ENCODE data around the gene PCGF3.

Gene PCGF3

DNA sequence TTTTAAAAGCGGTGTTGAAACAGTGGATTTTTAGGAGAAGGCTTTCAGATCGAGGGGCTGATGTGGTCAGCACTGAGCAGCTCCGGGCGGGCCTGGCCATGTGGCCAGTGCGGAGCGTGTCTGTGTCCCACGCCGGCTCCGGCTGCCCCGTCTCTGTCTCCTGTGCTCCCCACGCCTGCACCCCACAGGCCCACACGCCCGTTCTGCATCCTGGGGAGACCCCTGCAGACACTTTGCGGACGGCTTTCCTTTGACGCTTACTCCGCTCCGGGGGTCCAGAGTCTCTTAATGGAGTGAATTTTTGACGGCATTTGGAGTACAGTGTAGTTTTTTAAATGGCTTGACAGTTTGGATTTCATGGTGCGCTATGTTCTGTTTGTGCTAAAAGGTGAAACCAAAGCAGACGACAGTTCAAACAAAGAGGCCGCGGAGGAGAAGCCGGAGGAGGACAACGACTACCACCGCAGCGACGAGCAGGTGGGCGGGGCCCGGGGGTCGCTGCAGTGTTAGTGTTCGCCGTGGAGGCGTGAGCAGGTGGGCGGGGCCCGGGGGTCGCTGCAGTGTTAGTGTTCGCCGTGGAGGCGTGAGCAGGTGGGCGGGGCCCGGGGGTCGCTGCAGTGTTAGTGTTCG lies 38.7 kb downstream of the PCGF3 start:
- TF ChIP-seq SIN3A (IDR thresholded peaks at IDR 0.05; ENCODE audit: borderline replicate concordance, insufficient read depth, low read length) (no peak), REST (IDR thresholded peaks at IDR 0.05; ENCODE audit: insufficient read depth in 1 of 2, low read depth in 2 of 2, low read length in 2 of 2) (no peak), POLR2AphosphoS5 (IDR thresholded peaks at IDR 0.05; ENCODE audit: low read depth, low read length) (no peak), TAF1 (IDR thresholded peaks at IDR 0.05; ENCODE audit: borderline replicate concordance, insufficient read depth, low read length) (no peak), FOXP2 (optimal IDR thresholded peaks at IDR 0.05; ENCODE audit: borderline replicate concordance, extremely low read depth, extremely low read length, insufficient read depth) (no peak)

DNA sequence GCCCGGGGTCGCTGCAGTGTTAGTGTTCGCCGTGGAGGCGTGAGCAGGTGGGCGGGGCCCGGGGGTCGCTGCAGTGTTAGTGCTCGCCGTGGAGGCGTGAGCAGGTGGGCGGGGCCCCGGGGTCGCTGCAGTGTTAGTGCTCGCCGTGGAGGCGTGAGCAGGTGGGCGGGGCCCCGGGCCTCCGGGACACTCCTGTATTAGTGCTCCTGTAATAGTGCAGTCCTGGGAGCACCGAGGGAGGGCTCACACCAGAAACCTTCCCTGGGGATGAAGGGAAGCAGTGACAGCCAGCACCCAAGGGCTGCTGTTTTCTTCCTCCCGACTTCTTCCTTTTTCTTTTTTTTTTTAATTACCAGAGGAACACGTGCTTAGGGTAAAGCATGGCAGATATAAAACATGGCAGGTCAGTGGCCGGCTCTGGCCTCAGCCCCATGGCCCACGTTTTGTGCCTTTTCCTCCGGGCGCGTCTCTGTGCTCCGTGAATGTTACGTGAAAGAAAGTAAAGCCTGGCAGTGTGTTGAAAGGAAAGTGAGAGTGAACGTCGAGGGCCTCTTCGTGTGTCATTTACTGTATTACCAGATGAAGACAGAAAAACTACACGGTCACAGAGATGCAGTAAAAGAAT lies 42.0 kb downstream of the PCGF3 start:
- TF ChIP-seq SIN3A (IDR thresholded peaks at IDR 0.05; ENCODE audit: borderline replicate concordance, insufficient read depth, low read length) = no peak
- TF ChIP-seq POLR2AphosphoS5 (IDR thresholded peaks at IDR 0.05; ENCODE audit: low read depth, low read length) = no peak
- TF ChIP-seq TAF1 (IDR thresholded peaks at IDR 0.05; ENCODE audit: borderline replicate concordance, insufficient read depth, low read length) = no peak
- TF ChIP-seq FOXP2 (optimal IDR thresholded peaks at IDR 0.05; ENCODE audit: borderline replicate concordance, extremely low read depth, extremely low read length, insufficient read depth) = no peak
- no peak for TF ChIP-seq REST (IDR thresholded peaks at IDR 0.05; ENCODE audit: insufficient read depth in 1 of 2, low read depth in 2 of 2, low read length in 2 of 2)

DNA sequence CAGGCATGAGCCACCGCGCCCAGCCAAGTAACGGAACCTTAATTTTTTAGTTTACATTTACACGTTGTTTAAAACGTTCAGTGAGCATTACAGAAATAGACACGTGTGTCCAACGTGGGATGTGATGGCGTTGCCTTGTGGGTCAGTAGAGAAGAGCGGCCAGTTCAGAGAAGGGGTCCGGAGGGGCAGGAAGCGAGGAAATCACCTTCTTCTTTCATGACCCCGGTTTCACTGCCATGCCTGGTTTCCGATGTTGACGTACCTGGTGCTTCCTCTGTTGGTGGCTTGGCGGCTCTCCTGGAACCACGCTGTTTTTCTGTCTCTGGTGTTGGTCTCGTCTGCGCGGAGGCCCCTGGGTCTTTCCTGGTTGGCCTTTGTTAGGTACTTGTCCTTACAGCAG lies 42.8 kb downstream of the PCGF3 start:
- TF ChIP-seq POLR2AphosphoS5 (IDR thresholded peaks at IDR 0.05; ENCODE audit: low read depth, low read length) (no peak), FOXP2 (optimal IDR thresholded peaks at IDR 0.05; ENCODE audit: borderline replicate concordance, extremely low read depth, extremely low read length, insufficient read depth) (no peak), TAF1 (IDR thresholded peaks at IDR 0.05; ENCODE audit: borderline replicate concordance, insufficient read depth, low read length) (no peak), SIN3A (IDR thresholded peaks at IDR 0.05; ENCODE audit: borderline replicate concordance, insufficient read depth, low read length) (no peak), REST (IDR thresholded peaks at IDR 0.05; ENCODE audit: insufficient read depth in 1 of 2, low read depth in 2 of 2, low read length in 2 of 2) (no peak)

DNA sequence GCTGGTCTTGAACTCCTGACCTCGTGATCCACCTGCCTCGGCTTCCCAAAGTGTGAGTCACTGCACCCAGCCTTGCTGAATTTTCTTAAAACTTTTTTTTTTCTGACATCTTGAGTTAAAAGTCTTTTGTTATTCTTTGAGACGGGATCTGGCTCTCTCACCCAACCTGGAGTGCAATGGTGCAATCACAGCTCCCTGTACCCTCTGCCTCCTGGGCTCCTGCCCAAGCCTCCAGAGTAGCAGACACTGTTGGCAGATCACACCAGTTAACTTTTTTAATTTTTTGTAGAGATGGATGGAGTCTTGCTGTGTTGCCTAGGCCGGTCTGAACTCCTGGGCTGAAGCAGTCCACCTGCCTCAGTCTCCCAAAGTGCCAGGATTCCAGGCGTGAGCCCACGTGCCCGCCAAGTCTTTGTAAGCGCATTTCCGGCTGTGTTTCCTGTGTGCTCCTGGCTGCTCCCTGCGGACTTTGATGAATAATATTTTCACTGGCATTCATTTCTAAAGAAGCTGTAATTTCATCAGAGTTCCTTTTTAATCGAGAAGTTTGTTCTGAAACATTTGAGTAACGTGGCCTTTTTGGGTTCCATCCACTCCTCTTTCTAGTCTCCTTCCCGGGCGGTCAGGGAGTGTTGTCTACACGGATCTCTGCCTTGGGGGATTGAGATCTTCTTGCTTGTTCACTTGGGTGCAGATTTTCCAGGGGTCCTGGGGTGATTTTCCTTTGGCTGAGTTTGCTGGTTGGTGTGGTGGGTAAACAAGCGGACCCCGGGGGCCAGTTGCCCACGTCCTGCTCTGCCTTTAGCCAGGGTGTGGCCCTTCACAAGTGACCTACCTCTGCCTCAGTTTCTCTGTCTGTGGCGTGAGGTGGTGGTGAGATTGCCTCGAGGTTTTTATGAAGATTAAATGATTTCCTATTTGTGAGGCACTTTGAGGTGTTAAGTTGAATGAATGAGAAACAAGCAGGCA lies 44.4 kb downstream of the PCGF3 start:
- TF ChIP-seq TAF1 (IDR thresholded peaks at IDR 0.05; ENCODE audit: borderline replicate concordance, insufficient read depth, low read length) = no peak
- no peak for TF ChIP-seq SIN3A (IDR thresholded peaks at IDR 0.05; ENCODE audit: borderline replicate concordance, insufficient read depth, low read length)
- no peak for TF ChIP-seq POLR2AphosphoS5 (IDR thresholded peaks at IDR 0.05; ENCODE audit: low read depth, low read length)
- no peak for TF ChIP-seq FOXP2 (optimal IDR thresholded peaks at IDR 0.05; ENCODE audit: borderline replicate concordance, extremely low read depth, extremely low read length, insufficient read depth)
- TF ChIP-seq REST (IDR thresholded peaks at IDR 0.05; ENCODE audit: insufficient read depth in 1 of 2, low read depth in 2 of 2, low read length in 2 of 2) = no peak
